ENCODE measurements around the gene FAM171A2.

- TF ChIP-seq POLR2A (IDR thresholded peaks at IDR 0.05; ENCODE audit: low read length), result no peak
- TF ChIP-seq GATA1 (IDR thresholded peaks at IDR 0.05; ENCODE audit: low read depth, low read length), result no peak
Measured at GRCh38 chr17:44376779-44377178, 13.1 kb upstream of the FAM171A2 start.
